H1 (cell line): ENCODE measurements around the gene RABEPK. TPM values are rescaled to one million over a fixed set of nuclear protein-coding genes. Genes with fewer than 3 reads are reported as not detected.

Source experiments
- CTCF ChIA-PET: fragments of 300-600 bp; sonication (Branson Sonifier 250); formaldehyde crosslinking; loops from one replicate; lab custom pipeline; 2021; ENCODE audit not compliant: partially characterized antibody; lab: Charles Lee
- POLR2A ChIA-PET: fragments of 300-600 bp; sonication (Branson Sonifier 250); formaldehyde crosslinking; loops from one replicate; lab custom pipeline; 2021; ENCODE audit warnings: inconsistent platforms; ENCODE audit not compliant: partially characterized antibody; lab: Charles Lee
- DNase-seq, 2 experiments: peaks; one replicate each; pipeline versions ENCODE4 v3.0.0 to v3.0.0-alpha.2; 2010 to 2022; ENCODE audit warnings: low spot score in 2 of 2, low read depth in 1 of 2, mixed read lengths in 1 of 2
- FAIRE-seq: peaks from 2 replicates; lab custom pipeline; 2011; peaks lifted over from hg19 to GRCh38; lab: Jason Lieb, UNC
- H2AFZ ChIP-seq: 2 replicates; pipeline ENCODE4 v1.8.1; 2012; ENCODE audit warnings: low read length, inconsistent platforms
- H2AK5ac ChIP-seq: 2 replicates; pipeline ENCODE4 v1.6.1; 2013; ENCODE audit warnings: low read depth, low read length
- H2BK120ac ChIP-seq: replicated peaks from 2 replicates; pipeline ENCODE3; 2013; ENCODE audit warnings: low read depth, low read length, inconsistent platforms
- H2BK12ac ChIP-seq: 2 replicates; pipeline ENCODE4 v1.6.1; 2013; ENCODE audit warnings: low read depth, low read length
- H2BK15ac ChIP-seq: 2 replicates; pipeline ENCODE4 v1.6.1; 2013; ENCODE audit warnings: low read length
- H2BK20ac ChIP-seq: 2 replicates; pipeline ENCODE4 v1.6.1; 2013; ENCODE audit warnings: low read length
- H2BK5ac ChIP-seq: 2 replicates; pipeline ENCODE4 v1.6.1; 2013; ENCODE audit warnings: low read depth, low read length
- H3K14ac ChIP-seq: 2 replicates; pipeline ENCODE4 v1.6.1; 2013; ENCODE audit warnings: inconsistent platforms; ENCODE audit not compliant: insufficient read length
- H3K18ac ChIP-seq: 2 replicates; pipeline ENCODE4 v1.6.1; 2013; ENCODE audit warnings: low read length; ENCODE audit errors: extremely low read depth
- H3K23ac ChIP-seq: 2 replicates; pipeline ENCODE4 v1.6.1; 2013; ENCODE audit warnings: inconsistent platforms; ENCODE audit not compliant: insufficient read length
- H3K23me2 ChIP-seq: 2 replicates; pipeline ENCODE4 v1.6.1; 2013; ENCODE audit warnings: low read depth, low read length
- H3K27ac ChIP-seq: 2 replicates; pipeline ENCODE4 v1.6.1; 2011; ENCODE audit warnings: low read depth, low read length, inconsistent platforms
- H3K27me3 ChIP-seq, 4 experiments: replicated peaks in 1 of 4; 1 replicate in 1 of 4; 2 replicates in 3 of 4; pipeline versions ENCODE4 v1.6.1 to v1.8.1; 2011 to 2013; ENCODE audit warnings: low read length in 3 of 4, mild to moderate bottlenecking in 3 of 4, inconsistent platforms in 2 of 4, mixed read lengths in 2 of 4, moderate library complexity in 1 of 4; ENCODE audit not compliant: control insufficient read depth in 3 of 4, insufficient read depth in 3 of 4; ENCODE audit errors: extremely low read depth in 1 of 4
- H3K36me3 ChIP-seq, 4 experiments: 2 replicates each; pipeline versions ENCODE4 v1.6.1 to v1.8.1; 2011 to 2013; ENCODE audit warnings: mild to moderate bottlenecking in 4 of 4, low read length in 3 of 4, moderate library complexity in 2 of 4, control low read depth in 1 of 4, inconsistent platforms in 1 of 4; ENCODE audit not compliant: insufficient read depth in 4 of 4, control insufficient read depth in 2 of 4
- H3K4ac ChIP-seq: replicated peaks from 2 replicates; pipeline ENCODE3; 2013; ENCODE audit warnings: low read length, low read depth, mixed read lengths, inconsistent platforms; ENCODE audit not compliant: insufficient read length
- H3K4me1 ChIP-seq, 4 experiments: replicated peaks in 1 of 4; 1 replicate in 1 of 4; 2 replicates in 3 of 4; pipeline versions ENCODE4 v1.6.1 to v1.8.1; 2011 to 2013; ENCODE audit warnings: low read length in 3 of 4, inconsistent platforms in 2 of 4, mixed read lengths in 1 of 4; ENCODE audit not compliant: insufficient read depth in 4 of 4, control insufficient read depth in 3 of 4
- H3K4me2 ChIP-seq, 2 experiments: 2 replicates each; pipeline versions ENCODE4 v1.6.1 to v1.8.1; 2011 to 2013; ENCODE audit warnings: low read depth in 2 of 2, low read length in 2 of 2, control low read depth in 1 of 2, inconsistent platforms in 1 of 2, mild to moderate bottlenecking in 1 of 2; ENCODE audit not compliant: insufficient read depth in 1 of 2
- H3K4me3 ChIP-seq, 4 experiments: fragments of 200-600, 300-600 bp in 1 of 4; sonication (generic), shearing (Covaris generic), sonication (Bioruptor Twin) in 1 of 4; 2 replicates each; pipeline versions ENCODE4 v1.5.1 to v1.8.1; 2011 to 2016; ENCODE audit warnings: low read length in 4 of 4, low read depth in 3 of 4, control low read depth in 2 of 4, inconsistent platforms in 2 of 4, mild to moderate bottlenecking in 2 of 4, mixed read lengths in 1 of 4, moderate library complexity in 1 of 4; ENCODE audit not compliant: insufficient read depth in 2 of 4; ENCODE audit errors: extremely low read depth in 1 of 4
- H3K56ac ChIP-seq: replicated peaks from 2 replicates; pipeline ENCODE3; 2013; ENCODE audit warnings: low read depth, mild to moderate bottlenecking, mixed read lengths, low read length, inconsistent platforms; ENCODE audit not compliant: insufficient read length
- H3K79me1 ChIP-seq: 2 replicates; pipeline ENCODE4 v1.6.1; 2013; ENCODE audit warnings: low read depth, low read length, control low read depth
- H3K79me2 ChIP-seq, 2 experiments: 2 replicates each; pipeline versions ENCODE4 v1.6.1 to v1.8.1; 2012 to 2013; ENCODE audit warnings: low read length in 2 of 2, mild to moderate bottlenecking in 2 of 2, inconsistent platforms in 1 of 2; ENCODE audit not compliant: insufficient read depth in 2 of 2, control insufficient read depth in 1 of 2
- H3K9ac ChIP-seq, 4 experiments: replicated peaks in 1 of 4; 1 replicate in 1 of 4; 2 replicates in 3 of 4; pipeline versions ENCODE4 v1.6.1 to v1.8.1; 2011 to 2013; ENCODE audit warnings: low read depth in 3 of 4, low read length in 3 of 4, control low read depth in 2 of 4, mild to moderate bottlenecking in 2 of 4, moderate library complexity in 2 of 4, inconsistent platforms in 1 of 4; ENCODE audit errors: extremely low read depth in 1 of 4
- H3K9me3 ChIP-seq, 2 experiments: 2 replicates each; pipeline versions ENCODE4 v1.6.1 to v1.8.1; 2012 to 2013; ENCODE audit warnings: mild to moderate bottlenecking in 2 of 2, moderate library complexity in 2 of 2, control low read depth in 1 of 2, inconsistent platforms in 1 of 2, low read depth in 1 of 2, low read length in 1 of 2, mixed read lengths in 1 of 2; ENCODE audit not compliant: insufficient read depth in 2 of 2
- H4K20me1 ChIP-seq, 2 experiments: replicated peaks in 1 of 2; 2 replicates each; pipeline versions ENCODE3 to v1.8.1; 2011 to 2013; ENCODE audit warnings: inconsistent platforms in 2 of 2, low read length in 2 of 2, mild to moderate bottlenecking in 1 of 2; ENCODE audit not compliant: insufficient read depth in 2 of 2, control insufficient read depth in 1 of 2
- H4K5ac ChIP-seq: 2 replicates; pipeline ENCODE4 v1.6.1; 2013; ENCODE audit warnings: low read length, low read depth, mixed read lengths, inconsistent platforms; ENCODE audit not compliant: insufficient read length
- H4K8ac ChIP-seq: 2 replicates; pipeline ENCODE4 v1.8.0; 2013; ENCODE audit warnings: mild to moderate bottlenecking, moderate library complexity, low read length, inconsistent platforms; ENCODE audit not compliant: insufficient read depth; ENCODE audit errors: extremely low read depth
- H4K91ac ChIP-seq: replicated peaks from 2 replicates; pipeline ENCODE3; 2013; ENCODE audit warnings: low read length, mixed read lengths, inconsistent platforms; ENCODE audit not compliant: insufficient read length
- POU5F1 ChIP-seq: IDR thresholded peaks from 2 replicates; pipeline ENCODE4 v1.6.1; 2011; ENCODE audit warnings: low read depth, mild to moderate bottlenecking, low read length, moderate library complexity
- RBBP5 ChIP-seq: IDR thresholded peaks from 2 replicates; pipeline ENCODE4 v1.7.1; 2012; ENCODE audit warnings: low read depth, mild to moderate bottlenecking, inconsistent platforms, low read length, moderate library complexity, borderline replicate concordance
- SP1 ChIP-seq: IDR thresholded peaks from 2 replicates; pipeline ENCODE4 v1.6.1; 2011; ENCODE audit warnings: low read depth, low read length
- SRF ChIP-seq: IDR thresholded peaks from 2 replicates; pipeline ENCODE4 v1.6.1; 2011; ENCODE audit warnings: mild to moderate bottlenecking, low read depth, low read length, moderate library complexity
- WGBS, 2 experiments: shearing (Covaris generic) in 1 of 2; methylation state at CpG; one replicate each; pipeline versions ENCODE4 v1.1.6 to v1.1.7; 2013 to 2015; ENCODE audit warnings: low lambda C conversion rate in 2 of 2, mixed read lengths in 2 of 2, inconsistent platforms in 1 of 2, low coverage in 1 of 2, missing lambda C conversion rate in 1 of 2; ENCODE audit not compliant: insufficient replicate concordance in 2 of 2, insufficient coverage in 1 of 2, insufficient read length in 1 of 2; ENCODE audit errors: extremely low coverage in 1 of 2, missing lambda C conversion rate in 1 of 2; 5-methylcytosine and 5-hydroxymethylcytosine counted together
- polyA plus RNA-seq, 7 experiments: library from polyadenylated mRNA; depleted of rRNA in 3 of 7; stranded (reverse) in 5 of 7; unstranded in 2 of 7; fragments of >200 nt in 5 of 7; fragments of 200-250 nt in 2 of 7; gene quantifications; 1 replicate in 5 of 7; 2 replicates in 1 of 7; 4 replicates in 1 of 7; pipeline versions ENCODE4 v1.2.1 to v1.2.3, GENCODE V29; 2011 to 2013; ENCODE audit warnings: missing spikeins in 2 of 7, mixed read lengths in 2 of 7
- total RNA-seq: library from RNA; stranded (reverse); fragmentation: NEBNext Ultra II Directional; extraction: Animal tissue kit (Norgen Biotek cat#: 25700); gene quantifications from 2 replicates; pipeline ENCODE4 v1.2.1, GENCODE V29; 2021
- TF ChIP-seq, protein P1 (sequence below), 3 experiments: IDR thresholded peaks; 1 replicate in 2 of 3; 2 replicates in 1 of 3; pipeline versions ENCODE4 v1.5.1 to v1.6.1; 2011; ENCODE audit warnings: low read length in 3 of 3, mild to moderate bottlenecking in 3 of 3, inconsistent platforms in 2 of 3, low read depth in 1 of 3, moderate library complexity in 1 of 3; ENCODE audit not compliant: insufficient read depth in 1 of 3; ENCODE audit errors: control extremely low read depth in 1 of 3

The RABEPK gene
- total and polyA plus RNA-seq, 2 of the 8 experiments (the other 6 are each of a cell fraction or from before 2014, with no cell fraction given) = 26.3 to 34.3 TPM

- H3K4ac ChIP-seq = no peak overlapping the region
- POLR2A ChIA-PET = no interaction called here
- no peaks in the 10 kb centered on the region for H4K20me1 ChIP-seq
- 87% methylated on average over 3 of the region's 3 CpGs; no CpG with 5 or more reads in 1 of the 2 experiments for WGBS, 2 experiments
- H3K4me1 ChIP-seq = no peaks in the 10 kb centered on the region
- no peak overlapping the region for H4K8ac ChIP-seq
- H3K36me3 ChIP-seq = 0 out of 8 replicates have a peak, but pooled peaks cover 0 to 2% (median 0%) of the 10 kb centered on the region in 4 experiments
- DNase-seq = no peak
- H3K23me2 ChIP-seq = no peaks in the 10 kb centered on the region
- H3K23ac ChIP-seq = no peak overlapping the region
- no peak overlapping the region for H2BK5ac ChIP-seq
- H2BK12ac ChIP-seq = no peak overlapping the region
- no peak overlapping the region for H2BK120ac ChIP-seq
- no peak overlapping the region for H2BK15ac ChIP-seq
- CTCF ChIA-PET = no interaction called here
- H3K79me2 ChIP-seq = peaks cover 0 to 3% of the 10 kb centered on the region in 2 experiments; a peak in 1 of 4 replicates
- no peak overlapping the region for H3K9ac ChIP-seq
- H3K4me2 ChIP-seq = no peak overlapping the region
- no peaks in the 10 kb centered on the region for H3K79me1 ChIP-seq
- H2BK20ac ChIP-seq = no peak overlapping the region
- FAIRE-seq = no peak
- no peak overlapping the region for H3K14ac ChIP-seq
- H4K5ac ChIP-seq = no peak overlapping the region
- no peak overlapping the region for H3K4me3 ChIP-seq
- no peak overlapping the region for H4K91ac ChIP-seq
- no peak overlapping the region for H3K27ac ChIP-seq
- TF ChIP-seq RBBP5 (no peak), SP1 (no peak), SRF (no peak), POU5F1 (no peak)
- TF ChIP-seq, protein P1, sequence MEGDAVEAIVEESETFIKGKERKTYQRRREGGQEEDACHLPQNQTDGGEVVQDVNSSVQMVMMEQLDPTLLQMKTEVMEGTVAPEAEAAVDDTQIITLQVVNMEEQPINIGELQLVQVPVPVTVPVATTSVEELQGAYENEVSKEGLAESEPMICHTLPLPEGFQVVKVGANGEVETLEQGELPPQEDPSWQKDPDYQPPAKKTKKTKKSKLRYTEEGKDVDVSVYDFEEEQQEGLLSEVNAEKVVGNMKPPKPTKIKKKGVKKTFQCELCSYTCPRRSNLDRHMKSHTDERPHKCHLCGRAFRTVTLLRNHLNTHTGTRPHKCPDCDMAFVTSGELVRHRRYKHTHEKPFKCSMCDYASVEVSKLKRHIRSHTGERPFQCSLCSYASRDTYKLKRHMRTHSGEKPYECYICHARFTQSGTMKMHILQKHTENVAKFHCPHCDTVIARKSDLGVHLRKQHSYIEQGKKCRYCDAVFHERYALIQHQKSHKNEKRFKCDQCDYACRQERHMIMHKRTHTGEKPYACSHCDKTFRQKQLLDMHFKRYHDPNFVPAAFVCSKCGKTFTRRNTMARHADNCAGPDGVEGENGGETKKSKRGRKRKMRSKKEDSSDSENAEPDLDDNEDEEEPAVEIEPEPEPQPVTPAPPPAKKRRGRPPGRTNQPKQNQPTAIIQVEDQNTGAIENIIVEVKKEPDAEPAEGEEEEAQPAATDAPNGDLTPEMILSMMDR (IDR thresholded peaks at IDR 0.05; ENCODE audit: control extremely low read depth in 1 of 3, insufficient read depth in 1 of 3, low read depth in 1 of 3, low read length in 3 of 3) = no peak
- TF ChIP-seq, all 59 proteins: peak for 0
- Histone ChIP-seq H3K9me3 (no peaks in the 10 kb centered on the region), H2AK5ac (no peak overlapping the region), H3K56ac (no peak overlapping the region), H2AFZ (no peak overlapping the region), H3K18ac (no peak overlapping the region), H3K27me3 (no peaks in the 10 kb centered on the region)
Observed at GRCh38 chr9:125161284-125161918, 38.9 kb upstream of the RABEPK start.
